HG02759 (cell line): Measurements from ENCODE around the gene CYTH1.
"Not testable (repeated sequence)": the region's sequence is repeated elsewhere in the genome, so short reads cannot be mapped to it uniquely, and the experiment has no call there.

Experiments used
- ATAC-seq: cut with Tn5 transposase; IDR thresholded peaks from one replicate; pipeline ENCODE4 v1.9.1; 2021; ENCODE audit warnings: mild to moderate bottlenecking, moderate library complexity; ENCODE audit not compliant: unreplicated experiment

CYTH1 gene

DNA sequence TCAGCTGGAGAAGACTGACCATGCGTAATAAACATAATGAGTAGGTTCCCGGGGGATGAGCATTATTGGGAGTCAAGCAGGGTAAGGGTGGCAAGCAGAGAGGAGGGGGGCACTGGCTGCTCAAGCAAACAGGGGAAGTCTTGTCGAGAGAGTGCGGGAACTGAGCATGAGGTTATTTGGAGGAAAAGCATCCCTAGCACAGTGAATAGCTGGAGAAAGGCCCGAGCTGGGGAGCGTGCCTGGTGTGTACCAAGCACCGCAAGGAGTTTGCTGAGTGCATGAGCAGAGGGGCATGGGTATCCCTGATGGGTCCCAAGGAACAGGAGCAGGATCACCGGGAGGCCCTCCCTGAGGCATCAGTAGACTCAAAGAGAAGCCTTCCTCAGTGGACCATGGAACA lies 17.2 kb downstream of the CYTH1 start:
- no peak for ATAC-seq

DNA sequence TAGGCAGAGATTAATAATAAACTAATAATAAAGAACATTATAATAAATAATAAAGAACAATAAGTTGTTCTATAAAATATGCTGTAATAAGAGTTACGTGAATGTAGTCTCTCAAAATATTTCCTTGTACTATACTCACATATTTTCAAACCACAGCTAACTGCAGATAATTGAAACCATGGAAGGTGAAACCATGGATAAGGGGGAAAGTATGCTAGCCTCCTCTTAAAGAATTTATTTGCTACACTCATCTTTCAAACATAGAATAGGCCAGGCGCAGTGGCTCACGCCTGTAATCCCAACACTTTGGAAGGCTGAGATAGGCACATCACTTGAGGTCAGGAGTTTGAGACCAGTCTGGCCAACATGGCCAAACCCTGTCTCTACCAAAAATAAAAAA lies 18.5 kb downstream of the CYTH1 start:
- ATAC-seq: no peak

DNA sequence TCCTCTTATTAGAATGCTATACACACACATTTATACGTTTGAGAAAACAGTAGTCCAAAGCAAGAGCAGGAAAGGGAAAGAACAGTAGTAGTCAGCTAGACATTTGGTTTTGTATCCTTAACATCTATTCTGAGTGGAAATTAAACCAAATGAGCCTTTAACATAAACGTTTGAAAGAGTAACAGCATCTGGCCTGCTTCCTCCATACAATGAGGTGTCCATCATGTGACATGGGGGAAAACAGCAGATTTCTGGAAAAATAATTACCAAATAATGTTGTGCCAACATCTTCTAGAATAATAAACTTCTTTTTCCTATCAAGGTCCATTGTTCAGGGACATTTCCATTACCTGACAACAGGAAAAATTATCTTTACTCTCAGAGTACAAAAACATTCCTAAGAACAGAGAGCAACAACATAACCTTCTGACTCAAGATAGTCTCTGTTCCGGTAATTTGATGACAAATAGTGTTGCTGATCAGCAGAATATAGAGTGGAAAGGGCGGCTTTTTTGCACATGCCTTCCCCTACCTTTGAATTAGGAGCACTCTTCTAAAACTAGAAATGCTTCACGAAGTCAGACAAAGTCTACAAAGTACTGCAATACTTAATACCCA lies 20.2 kb downstream of the CYTH1 start:
- ATAC-seq: no peak

GRCh38 chr17:78759969-78760352 lies 22.1 kb downstream of the CYTH1 start:
- no peak for ATAC-seq

DNA sequence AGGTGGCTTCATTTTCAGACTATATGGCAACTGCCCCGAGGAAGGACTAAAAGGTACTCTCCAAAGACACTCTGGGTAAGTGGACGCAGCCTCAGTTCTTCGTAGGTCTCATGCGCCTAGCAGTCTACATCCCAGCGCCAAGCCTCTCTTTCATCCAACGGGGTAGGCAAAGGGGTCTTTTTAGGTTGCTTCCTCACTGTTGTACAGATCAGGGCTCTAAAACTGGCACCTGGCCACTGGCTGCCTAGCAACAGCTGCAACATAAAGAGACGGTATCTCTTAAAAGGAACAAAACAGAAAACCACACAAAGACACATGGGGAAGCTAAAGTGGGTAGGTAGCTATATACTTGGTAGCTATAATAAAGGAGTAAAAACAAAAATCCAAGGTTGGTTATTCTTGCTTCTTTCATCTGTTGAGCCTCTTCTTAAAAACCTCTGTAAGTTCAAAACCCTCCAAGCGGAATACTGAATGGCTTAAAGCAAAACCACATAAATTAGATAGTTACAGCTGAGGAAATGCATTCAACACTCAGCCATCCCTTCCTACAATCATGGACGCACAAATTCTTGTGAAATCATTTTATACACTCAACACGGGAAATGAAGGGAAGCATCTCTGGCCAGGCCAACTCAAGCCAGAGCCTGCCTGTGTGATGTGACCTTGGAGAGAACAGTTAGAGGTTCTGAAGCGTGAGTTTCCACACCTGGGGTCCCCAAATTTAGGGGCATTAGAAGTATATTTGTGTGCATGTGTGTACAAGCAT lies 22.7 kb downstream of the CYTH1 start:
- ATAC-seq: peak; percentile 54

DNA sequence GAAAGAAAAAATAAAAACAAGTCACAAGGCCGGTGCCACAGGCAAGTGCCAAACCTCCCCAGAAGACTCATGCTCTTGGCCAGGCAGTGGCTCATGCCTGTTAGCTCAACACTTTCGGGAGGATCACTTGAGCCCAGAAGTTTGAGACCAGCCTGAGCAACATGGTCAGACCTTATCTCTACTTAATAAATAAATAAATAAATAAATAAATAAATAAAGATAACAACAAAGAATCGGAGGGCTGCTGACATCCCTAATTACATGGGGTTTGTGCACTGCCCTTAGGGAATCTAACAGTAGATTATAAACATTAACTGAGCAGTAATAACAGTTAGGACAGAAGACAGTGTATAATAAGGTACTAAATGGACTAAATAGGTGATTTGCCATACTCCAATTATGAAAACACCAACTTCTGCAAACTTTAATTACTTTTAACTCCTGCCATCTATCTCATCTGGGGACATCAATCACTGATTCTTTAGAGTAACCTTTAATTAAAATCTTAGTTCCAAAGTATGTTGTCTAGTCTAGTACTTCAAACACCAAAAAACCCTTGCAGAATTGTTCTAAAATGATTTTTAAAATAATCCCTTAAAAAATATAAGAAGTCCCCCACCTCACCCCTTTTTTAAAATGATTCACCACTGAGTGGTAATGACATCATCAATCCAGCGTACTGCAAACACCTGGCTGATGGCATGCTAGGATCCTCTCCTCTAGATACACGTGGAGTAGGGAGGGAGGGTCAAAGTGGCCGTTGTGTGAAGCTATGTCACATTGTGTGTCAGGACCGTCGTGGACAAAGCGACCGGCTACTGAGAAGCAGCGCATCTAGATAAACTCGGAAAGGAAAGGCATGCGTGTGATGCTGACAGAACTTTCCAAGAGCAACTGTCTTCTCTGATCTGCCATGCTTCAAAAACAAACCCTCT lies 28.5 kb downstream of the CYTH1 start:
- ATAC-seq: no peak

- ATAC-seq: no peak
These were observed 30.5 kb downstream of the CYTH1 start for GRCh38 chr17:78751447-78752161.

DNA sequence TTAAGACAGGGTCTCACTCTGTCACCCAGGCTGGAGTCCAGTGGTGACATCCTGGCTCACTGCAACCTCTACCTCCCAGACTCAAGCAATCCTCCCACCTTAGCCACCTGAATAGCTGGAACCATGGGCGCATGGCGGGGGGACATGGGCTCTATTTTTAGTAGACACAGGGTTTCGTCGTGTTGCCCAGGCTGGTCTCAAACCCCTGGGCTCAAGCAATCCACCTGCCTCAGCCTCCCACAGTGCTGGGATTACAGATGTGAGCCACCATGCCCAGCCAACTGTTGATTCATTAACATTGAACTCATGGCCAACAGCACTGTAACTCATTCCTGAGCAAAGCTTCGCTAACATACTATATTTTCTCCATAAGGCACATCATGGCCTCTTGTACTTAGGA lies 31.1 kb downstream of the CYTH1 start:
- ATAC-seq: not testable (repeated sequence)

DNA sequence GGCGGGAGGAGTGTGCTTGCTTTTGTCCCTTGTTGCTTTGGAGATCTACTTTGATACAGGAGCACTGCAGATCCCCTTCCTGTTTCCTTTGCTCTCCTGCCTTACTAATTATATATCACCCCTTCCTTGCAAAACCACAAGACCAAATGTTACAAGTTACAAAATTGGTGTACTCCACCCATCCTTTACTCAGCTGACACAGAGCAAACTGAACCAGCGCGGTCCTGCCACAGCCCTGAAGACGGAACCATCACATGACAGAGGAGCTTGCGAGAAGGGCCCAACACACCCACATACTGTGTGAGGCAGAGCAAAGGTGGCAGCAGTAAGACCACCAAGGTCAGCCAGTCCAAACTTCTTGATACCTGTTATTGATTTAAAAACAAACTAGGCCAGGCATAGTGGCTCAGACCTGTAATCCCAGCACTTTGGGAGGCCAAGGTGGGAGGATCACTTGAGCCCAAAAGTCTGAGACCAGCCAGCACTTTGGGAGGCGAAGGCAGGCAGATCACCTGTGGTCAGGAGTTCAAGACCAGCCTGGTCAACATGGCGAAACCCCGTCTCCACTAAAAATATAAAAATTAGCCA lies 33.2 kb downstream of the CYTH1 start:
- ATAC-seq: peak; percentile 60

DNA sequence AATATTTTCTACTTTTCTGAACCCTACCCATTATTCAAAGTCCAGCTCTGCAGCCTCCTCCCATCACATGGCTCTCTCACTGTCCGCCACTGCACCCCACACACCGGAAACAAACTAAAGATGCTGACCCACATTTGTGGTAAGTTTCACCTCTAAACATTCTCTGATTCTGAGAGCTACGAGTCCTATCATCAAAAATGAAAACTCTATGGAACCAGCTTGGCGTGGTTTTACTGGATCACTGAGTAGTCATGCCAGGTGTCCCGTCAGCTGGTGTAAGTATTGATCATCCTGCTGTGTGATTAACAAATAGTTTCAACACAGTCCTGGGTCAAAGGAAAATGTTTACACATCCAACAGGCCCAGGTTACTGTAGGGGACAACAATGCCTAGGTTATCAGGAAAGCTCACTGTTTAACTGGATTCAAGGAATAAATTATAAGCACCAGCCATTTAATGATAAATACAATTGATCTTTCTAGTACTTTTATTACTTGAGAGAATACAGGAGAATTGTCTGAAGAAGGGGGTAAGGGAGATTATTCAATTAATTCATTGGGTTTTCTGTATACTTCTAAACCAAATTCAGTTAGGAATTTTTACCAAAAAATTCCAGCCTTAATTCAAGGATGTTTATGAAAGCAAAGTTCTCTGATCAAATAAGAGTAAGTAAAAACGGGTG lies 33.9 kb downstream of the CYTH1 start:
- peak; percentile 59 for ATAC-seq

DNA sequence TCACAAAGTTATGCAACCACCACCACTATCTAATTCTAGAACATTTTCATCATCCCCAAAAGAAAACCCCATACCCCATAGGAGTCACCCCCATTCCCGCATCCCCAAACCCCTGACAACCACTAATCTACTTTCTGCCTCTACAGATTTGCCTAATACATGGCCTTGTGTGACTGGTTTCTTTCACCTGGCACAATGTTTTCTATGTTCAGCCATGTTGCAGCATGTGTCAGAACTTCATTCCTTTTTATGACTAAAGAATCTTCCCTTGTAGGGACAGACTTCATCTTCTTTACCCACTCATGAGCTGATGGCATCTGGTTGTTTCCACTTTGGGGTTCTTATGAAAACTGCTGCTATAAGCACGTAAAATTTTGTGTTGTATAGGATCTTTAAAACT lies 34.6 kb downstream of the CYTH1 start:
- no peak for ATAC-seq

DNA sequence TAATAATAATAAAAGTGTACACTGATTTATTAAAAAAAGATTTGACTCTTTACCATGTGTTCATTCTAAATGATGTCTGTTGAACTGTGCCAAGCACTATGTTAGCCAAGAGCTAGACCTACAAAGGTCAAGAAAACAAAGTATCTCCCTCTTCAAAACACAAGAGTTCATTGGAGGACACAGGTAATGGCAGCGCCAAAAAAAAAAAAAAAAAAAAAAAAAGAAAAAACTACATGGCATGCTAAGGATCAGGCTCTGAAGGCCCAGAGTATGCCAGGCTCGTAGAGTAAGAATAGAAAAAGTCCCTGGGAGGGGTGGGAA lies 35.2 kb downstream of the CYTH1 start:
- no peak for ATAC-seq

GRCh38 chr17:78746263-78746948 lies 35.7 kb downstream of the CYTH1 start:
- no peak for ATAC-seq

DNA sequence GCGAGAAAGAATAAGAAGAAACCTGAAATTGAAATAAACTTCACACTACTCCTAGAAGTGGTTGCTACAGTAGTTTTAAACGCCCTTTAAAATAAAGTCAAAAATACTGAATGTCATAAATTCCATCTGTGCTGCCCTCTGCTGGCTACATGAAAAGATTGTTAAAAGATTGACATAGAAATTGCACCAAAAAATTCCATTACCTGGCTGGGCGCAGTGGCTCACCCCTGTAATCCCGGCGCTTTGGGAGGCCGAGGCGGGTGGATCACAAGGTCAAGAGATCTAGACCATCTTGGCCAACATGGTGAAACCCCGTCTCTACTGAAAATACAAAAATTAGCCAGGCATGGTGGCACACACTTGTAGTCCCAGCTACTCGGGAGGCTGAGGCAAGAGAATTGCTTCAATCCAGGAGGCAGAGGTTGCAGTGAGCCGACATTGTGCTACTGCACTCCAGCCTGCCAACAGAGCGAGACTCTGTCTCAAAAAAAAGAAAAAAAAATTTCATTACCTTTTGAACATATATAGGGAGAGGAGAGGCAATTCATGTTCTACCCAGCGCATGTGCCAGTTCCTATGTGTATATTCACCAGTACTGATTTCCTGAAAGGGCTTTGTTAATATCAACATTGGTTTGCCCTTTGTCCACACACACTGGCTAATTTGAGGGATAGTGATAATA lies 36.5 kb downstream of the CYTH1 start:
- ATAC-seq: no peak

DNA sequence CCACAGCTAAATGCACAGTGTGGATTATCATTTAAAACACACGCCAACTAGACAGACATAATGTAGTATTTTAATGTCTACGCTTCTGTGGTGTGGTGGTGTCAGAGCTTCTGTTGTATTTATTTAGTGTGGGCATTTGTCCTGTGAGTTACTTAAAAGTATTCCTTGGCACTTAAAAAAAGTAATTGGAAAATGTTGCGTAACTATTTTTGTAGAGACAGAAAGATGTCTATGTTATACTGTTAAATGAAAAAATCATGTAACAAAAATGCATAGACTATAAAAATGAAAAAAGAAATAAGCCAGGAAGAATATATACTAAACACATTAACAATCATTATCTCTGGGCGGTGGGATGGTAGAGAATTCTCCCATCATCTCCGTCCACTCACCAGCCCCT lies 39.2 kb downstream of the CYTH1 start:
- no peak for ATAC-seq

DNA sequence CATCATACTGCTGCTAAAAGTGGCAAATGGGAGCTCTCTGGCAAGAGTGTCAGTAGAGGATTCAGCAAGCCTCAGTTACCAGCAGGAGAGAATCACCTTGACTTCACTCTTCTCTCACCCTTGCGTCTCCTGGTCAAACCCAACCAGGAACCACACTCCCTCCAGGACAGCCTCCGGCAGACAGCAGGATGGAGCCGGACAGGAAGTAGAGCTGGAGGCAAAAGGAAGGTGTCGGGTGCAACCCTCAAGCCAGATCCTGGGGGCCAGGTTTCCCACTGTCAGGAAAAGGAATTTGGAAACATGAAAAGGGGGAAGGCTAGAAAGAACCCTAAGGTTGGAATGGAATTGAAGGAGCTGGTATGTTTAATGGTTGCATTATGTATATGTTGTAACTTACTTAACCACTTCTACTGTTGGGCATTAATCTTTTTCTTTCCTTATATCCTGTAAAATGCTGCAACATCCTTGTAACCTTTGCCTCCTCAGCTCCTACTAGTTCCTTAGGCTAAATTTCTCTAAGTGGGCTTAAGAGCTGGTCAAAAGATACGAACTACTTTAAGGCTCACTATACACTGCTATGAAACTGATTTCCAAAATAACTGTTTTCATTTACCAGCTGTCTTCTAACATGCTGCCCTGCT lies 40.3 kb downstream of the CYTH1 start:
- no peak for ATAC-seq

- no peak for ATAC-seq
These were observed 42.6 kb downstream of the CYTH1 start for GRCh38 chr17:78739331-78739931.

DNA sequence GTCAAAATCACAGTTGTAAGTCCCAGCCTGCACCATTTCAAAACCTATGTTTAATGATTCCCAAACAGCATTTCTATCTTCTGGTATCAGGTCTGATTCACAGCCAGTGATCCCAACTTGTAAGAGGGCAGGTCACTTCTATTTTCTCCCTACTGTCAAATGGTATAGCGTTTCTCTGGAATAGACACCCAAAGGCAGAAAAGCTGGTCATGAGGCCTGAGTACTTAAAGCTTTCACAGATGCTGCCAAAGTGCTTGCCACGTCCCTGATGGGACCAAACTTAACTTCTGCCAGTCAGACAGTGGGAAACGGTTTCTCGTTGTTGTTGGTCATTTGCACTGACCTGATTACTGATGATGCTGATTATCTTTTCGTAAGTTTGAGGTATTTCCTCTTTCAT lies 43.4 kb downstream of the CYTH1 start:
- no peak for ATAC-seq
